ENCODE results near the gene RHOH. TPM values are rescaled to one million over a fixed set of nuclear protein-coding genes. Genes with fewer than 3 reads are reported as not detected.

Gene RHOH
- total RNA-seq, 1 donor from 2014 or later: 0.29 TPM

GRCh38 chr4:40182001-40182400 lies 14.8 kb upstream of the RHOH start:
- peaks cover 8% of the 10 kb centered on the region for H3K4me1 Mint-ChIP-seq
- no peak overlapping the region for H3K4me3 Mint-ChIP-seq
- no peaks in the 10 kb centered on the region for H3K36me3 Mint-ChIP-seq
- DNase-seq (ENCODE audit: low spot score in 2 of 2, unreplicated experiment in 2 of 2): no peak
- H3K27me3 Mint-ChIP-seq (ENCODE audit: low read depth): no peaks in the 10 kb centered on the region
- H3K9me3 Mint-ChIP-seq: peaks cover 4% of the 10 kb centered on the region
- H3K27ac Mint-ChIP-seq: no peak overlapping the region
- no peak for TF ChIP-seq CTCF (IDR thresholded peaks at IDR 0.05; ENCODE audit: unreplicated experiment)

GRCh38 chr4:40182954-40183353 lies 13.9 kb upstream of the RHOH start:
- Mint-ChIP-seq H3K27ac (no peak overlapping the region), H3K9me3 (peaks cover 4% of the 10 kb centered on the region), H3K4me1 (peaks cover 8% of the 10 kb centered on the region), H3K4me3 (no peak overlapping the region), H3K36me3 (no peaks in the 10 kb centered on the region), H3K27me3 (ENCODE audit: low read depth) (no peaks in the 10 kb centered on the region)
- TF ChIP-seq CTCF (IDR thresholded peaks at IDR 0.05; ENCODE audit: unreplicated experiment): no peak
- DNase-seq (ENCODE audit: low spot score in 2 of 2, unreplicated experiment in 2 of 2): no peak

GRCh38 chr4:40183615-40184411 lies 13.0 kb upstream of the RHOH start:
- H3K4me3 Mint-ChIP-seq: no peak overlapping the region
- H3K27me3 Mint-ChIP-seq (ENCODE audit: low read depth): no peaks in the 10 kb centered on the region
- peaks cover under 1% of the 10 kb centered on the region for H3K4me1 Mint-ChIP-seq
- no peak for DNase-seq (ENCODE audit: low spot score in 2 of 2, unreplicated experiment in 2 of 2)
- H3K9me3 Mint-ChIP-seq: peaks cover 4% of the 10 kb centered on the region
- no peak overlapping the region for H3K27ac Mint-ChIP-seq
- TF ChIP-seq CTCF (IDR thresholded peaks at IDR 0.05; ENCODE audit: unreplicated experiment): no peak
- no peaks in the 10 kb centered on the region for H3K36me3 Mint-ChIP-seq

- H3K9me3 Mint-ChIP-seq: peaks cover 3% of the 10 kb centered on the region
- DNase-seq (ENCODE audit: low spot score in 2 of 2, unreplicated experiment in 2 of 2): no peak
- TF ChIP-seq CTCF (IDR thresholded peaks at IDR 0.05; ENCODE audit: unreplicated experiment): no peak
- H3K27ac Mint-ChIP-seq: no peak overlapping the region
- H3K4me1 Mint-ChIP-seq: no peaks in the 10 kb centered on the region
- no peaks in the 10 kb centered on the region for H3K27me3 Mint-ChIP-seq (ENCODE audit: low read depth)
- H3K4me3 Mint-ChIP-seq: no peak overlapping the region
- no peaks in the 10 kb centered on the region for H3K36me3 Mint-ChIP-seq
Measured at GRCh38 chr4:40185830-40186664, 10.8 kb upstream of the RHOH start.

- Mint-ChIP-seq H3K36me3 (no peaks in the 10 kb centered on the region), H3K9me3 (no peaks in the 10 kb centered on the region), H3K4me3 (no peak overlapping the region), H3K4me1 (peaks cover 3% of the 10 kb centered on the region), H3K27ac (no peak overlapping the region), H3K27me3 (ENCODE audit: low read depth) (no peaks in the 10 kb centered on the region)
- no peak for DNase-seq (ENCODE audit: low spot score in 2 of 2, unreplicated experiment in 2 of 2)
- TF ChIP-seq CTCF (IDR thresholded peaks at IDR 0.05; ENCODE audit: unreplicated experiment): no peak
Measured at GRCh38 chr4:40186665-40187014, 10.2 kb upstream of the RHOH start.
